OCI-LY3 (cell line): ENCODE data around the gene RNFT2.

Experiments used
- H2AFZ ChIP-seq: fragments of 200-600, 300-600 bp; shearing (Covaris generic); 2 replicates; pipeline ENCODE4 v1.6.0; 2014; ENCODE audit warnings: antibody characterized with exemption, low read depth, low read length
- H3K27ac ChIP-seq: fragments of 200-600, 300-600 bp; sonication (generic); 2 replicates; pipeline ENCODE4 v1.5.1; 2014; ENCODE audit warnings: mild to moderate bottlenecking, low read length, moderate library complexity, mixed read lengths
- H3K27me3 ChIP-seq: fragments of 200-600, 300-600 bp; sonication (generic); 2 replicates; pipeline ENCODE4 v1.6.1; 2014; ENCODE audit warnings: low read depth, low read length, mixed read lengths
- H3K36me3 ChIP-seq: fragments of 200-600, 300-600 bp; sonication (generic); replicated peaks from 2 replicates; pipeline ENCODE3; 2014; ENCODE audit warnings: low read depth, low read length, mixed read lengths
- H3K4me1 ChIP-seq: fragments of 300-600, 200-600 bp; sonication (generic); 2 replicates; pipeline ENCODE4 v1.6.1; 2014; ENCODE audit warnings: low read length, mixed read lengths
- H3K4me2 ChIP-seq: fragments of 200-600, 300-600 bp; sonication (generic); 2 replicates; pipeline ENCODE4 v1.6.1; 2014; ENCODE audit warnings: low read length, mixed read lengths
- H3K4me3 ChIP-seq: fragments of 300-600, 200-600 bp; sonication (generic); 2 replicates; pipeline ENCODE4 v1.5.1; 2014; ENCODE audit warnings: antibody characterized with exemption, mild to moderate bottlenecking, low read length, moderate library complexity
- H3K79me2 ChIP-seq: fragments of 300-600, 200-600 bp; shearing (Covaris generic); 2 replicates; pipeline ENCODE4 v1.6.1; 2014; ENCODE audit warnings: mild to moderate bottlenecking, low read length, mixed read lengths
- H3K9ac ChIP-seq: fragments of 300-600, 200-600 bp; shearing (Covaris generic); 2 replicates; pipeline ENCODE4 v1.6.0; 2014; ENCODE audit warnings: mild to moderate bottlenecking, low read length, moderate library complexity
- H3K9me3 ChIP-seq: fragments of 200-600, 300-600 bp; shearing (Covaris generic); 2 replicates; pipeline ENCODE4 v1.6.1; 2014; ENCODE audit warnings: low read length, mixed read lengths; ENCODE audit not compliant: insufficient read depth
- H4K20me1 ChIP-seq: fragments of 200-600, 300-600 bp; sonication (generic); 2 replicates; pipeline ENCODE4 v1.6.1; 2016; ENCODE audit warnings: low read length, mixed read lengths; ENCODE audit not compliant: insufficient read depth
- CTCF ChIP-seq: fragments of 200-600, 300-600 bp; sonication (generic); IDR thresholded peaks from 2 replicates; pipeline ENCODE4 v1.5.1; 2014; ENCODE audit warnings: antibody characterized with exemption, low read length, low read depth
- EZH2phosphoT487 ChIP-seq: fragments of 200-600 bp; shearing (Covaris generic); IDR thresholded peaks from 2 replicates; pipeline ENCODE4 v1.6.1; 2018; ENCODE audit warnings: antibody characterized with exemption, mixed run types, low read depth

The RNFT2 gene

GRCh38 chr12:116794725-116795124, 56.6 kb downstream of the RNFT2 start:
- H3K9ac ChIP-seq: no peak overlapping the region
- no peaks in the 10 kb centered on the region for H3K4me1 ChIP-seq
- no peak overlapping the region for H3K4me2 ChIP-seq
- no peaks in the 10 kb centered on the region for H4K20me1 ChIP-seq
- no peak overlapping the region for H3K27ac ChIP-seq
- no peaks in the 10 kb centered on the region for H3K9me3 ChIP-seq
- H3K79me2 ChIP-seq: no peaks in the 10 kb centered on the region
- TF ChIP-seq EZH2phosphoT487: no peak
- no peak for TF ChIP-seq CTCF
- H3K27me3 ChIP-seq: no peaks in the 10 kb centered on the region
- no peak overlapping the region for H3K4me3 ChIP-seq
- H2AFZ ChIP-seq: no peak overlapping the region
- peaks cover 19% of the 10 kb centered on the region for H3K36me3 ChIP-seq

DNA sequence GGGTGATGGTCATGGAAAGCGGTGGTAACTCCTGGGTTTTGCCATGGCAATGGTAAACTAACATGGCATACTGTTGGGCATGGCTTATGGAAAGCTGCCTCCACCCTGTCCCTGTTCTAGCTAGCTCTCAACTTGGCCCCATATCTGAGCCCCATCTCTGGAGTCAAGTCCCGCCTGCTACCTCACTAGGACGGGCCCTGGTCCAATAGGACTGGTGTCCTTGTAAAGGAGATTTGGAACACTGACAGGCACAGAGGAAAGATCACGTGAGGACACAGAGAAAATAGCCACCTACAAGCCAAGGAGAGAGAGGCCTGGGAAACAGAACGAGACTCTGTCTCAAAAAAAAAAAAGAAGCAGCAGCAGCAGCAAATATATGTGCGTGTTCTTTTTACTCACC, 59.8 kb downstream of the RNFT2 start:
- no peaks in the 10 kb centered on the region for H3K4me1 ChIP-seq
- no peaks in the 10 kb centered on the region for H3K27me3 ChIP-seq
- no peaks in the 10 kb centered on the region; the same call in 1 of the 2 replicates for H3K9me3 ChIP-seq
- peaks cover 15% of the 10 kb centered on the region for H3K36me3 ChIP-seq
- no peak overlapping the region for H3K27ac ChIP-seq
- no peak overlapping the region for H3K4me3 ChIP-seq
- TF ChIP-seq CTCF (no peak), EZH2phosphoT487 (no peak)
- no peaks in the 10 kb centered on the region for H4K20me1 ChIP-seq
- H3K79me2 ChIP-seq: no peaks in the 10 kb centered on the region
- H3K4me2 ChIP-seq: no peak overlapping the region
- H2AFZ ChIP-seq: no peak overlapping the region
- H3K9ac ChIP-seq: no peak overlapping the region

DNA sequence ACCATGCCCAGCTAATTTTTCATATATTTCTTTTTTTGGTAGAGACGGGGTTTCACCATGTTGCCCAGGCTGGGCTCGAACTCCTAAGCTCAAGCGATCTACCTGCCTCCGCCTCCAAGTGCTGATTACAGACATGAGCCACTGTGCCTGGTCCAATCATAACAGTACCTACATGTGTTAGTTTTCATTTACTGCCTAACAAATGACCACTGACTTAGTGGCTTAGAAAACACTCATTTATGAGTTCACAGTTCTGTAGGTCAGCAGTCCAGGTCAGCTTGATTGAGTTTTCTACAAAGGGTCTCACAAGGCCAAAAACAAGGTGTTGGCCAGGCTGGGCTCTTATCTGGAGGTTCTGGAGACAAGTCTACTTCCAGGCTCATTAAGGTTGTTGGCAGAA, 60.6 kb downstream of the RNFT2 start:
- Histone ChIP-seq H2AFZ (no peak overlapping the region), H4K20me1 (no peaks in the 10 kb centered on the region), H3K36me3 (peaks cover 15% of the 10 kb centered on the region), H3K4me1 (no peaks in the 10 kb centered on the region), H3K27ac (no peak overlapping the region), H3K79me2 (no peaks in the 10 kb centered on the region), H3K4me2 (no peak overlapping the region), H3K27me3 (no peaks in the 10 kb centered on the region), H3K9ac (no peak overlapping the region), H3K9me3 (peaks cover 3% of the 10 kb centered on the region; the same call in 1 of the 2 replicates), H3K4me3 (no peak overlapping the region)
- TF ChIP-seq CTCF (no peak), EZH2phosphoT487 (no peak)

- Histone ChIP-seq H4K20me1 (no peaks in the 10 kb centered on the region), H3K27ac (no peak overlapping the region), H3K36me3 (peaks cover 15% of the 10 kb centered on the region), H3K79me2 (no peaks in the 10 kb centered on the region), H3K4me2 (no peak overlapping the region), H2AFZ (no peak overlapping the region), H3K9me3 (peaks cover 7% of the 10 kb centered on the region; the same call in 1 of the 2 replicates), H3K9ac (no peak overlapping the region), H3K27me3 (no peaks in the 10 kb centered on the region), H3K4me1 (no peaks in the 10 kb centered on the region), H3K4me3 (no peak overlapping the region)
- TF ChIP-seq EZH2phosphoT487 (no peak), CTCF (no peak)
Measured at GRCh38 chr12:116799955-116800354, 61.8 kb downstream of the RNFT2 start.
